Measurements from ENCODE around the gene PPFIBP1.
"Not testable (repeated sequence)": the region's sequence is repeated elsewhere in the genome, so short reads cannot be mapped to it uniquely, and the experiment has no call there.

Gene PPFIBP1

DNA sequence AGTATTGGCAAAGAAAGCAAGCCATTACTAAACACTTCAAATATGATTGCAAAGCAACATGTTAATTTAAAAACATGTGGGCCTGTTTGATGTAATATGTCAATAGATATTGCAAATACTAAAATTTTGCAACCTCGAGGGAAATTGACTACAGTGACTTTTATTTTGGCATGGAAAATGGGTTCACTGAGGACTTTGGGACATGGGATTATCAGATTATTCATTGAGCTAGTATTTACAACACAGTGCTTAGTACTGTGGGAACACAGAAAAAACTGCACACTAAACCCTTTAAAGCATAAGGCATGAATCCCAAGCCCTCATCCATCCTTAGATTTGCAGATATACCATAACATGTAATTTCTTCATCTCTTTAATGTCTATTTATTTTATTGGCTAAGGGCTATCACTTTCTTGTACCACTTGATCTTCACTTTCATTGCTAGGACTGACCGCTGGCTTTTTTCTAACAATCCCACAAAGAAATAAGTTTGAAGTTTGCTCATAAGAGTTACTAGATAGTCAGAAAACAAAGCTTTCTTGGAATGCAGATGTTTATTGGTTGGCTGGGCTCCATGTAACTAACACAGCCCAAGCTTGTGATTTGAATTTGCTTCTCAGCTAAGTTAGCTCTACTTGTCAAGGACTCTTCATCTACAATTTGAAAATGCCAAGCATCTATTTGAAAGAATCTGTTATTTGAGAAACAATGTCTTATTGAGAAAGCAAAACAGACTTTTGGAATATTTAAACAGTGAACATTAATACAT is 48.7 kb downstream of the PPFIBP1 start:
- H3K9ac ChIP-seq (ENCODE audit: low read depth, low read length), result no peak overlapping the region
- no peak overlapping the region for H3K27ac ChIP-seq (ENCODE audit: low read depth, low read length)
- H3K4me3 ChIP-seq (ENCODE audit: low read depth, low read length), result no peak overlapping the region
- no peaks in the 10 kb centered on the region for H3K27me3 ChIP-seq (ENCODE audit: control insufficient read depth, insufficient read depth, low read length)
- peaks cover 4% of the 10 kb centered on the region; the same call in 1 of the 2 replicates for H3K4me1 ChIP-seq (ENCODE audit: control insufficient read depth, insufficient read depth, low read length)
- no peaks in the 10 kb centered on the region for H3K9me3 ChIP-seq (ENCODE audit: control insufficient read depth, insufficient read depth, low read length)
- no peaks in the 10 kb centered on the region for H3K36me3 ChIP-seq (ENCODE audit: control insufficient read depth, insufficient read depth, low read length)

DNA sequence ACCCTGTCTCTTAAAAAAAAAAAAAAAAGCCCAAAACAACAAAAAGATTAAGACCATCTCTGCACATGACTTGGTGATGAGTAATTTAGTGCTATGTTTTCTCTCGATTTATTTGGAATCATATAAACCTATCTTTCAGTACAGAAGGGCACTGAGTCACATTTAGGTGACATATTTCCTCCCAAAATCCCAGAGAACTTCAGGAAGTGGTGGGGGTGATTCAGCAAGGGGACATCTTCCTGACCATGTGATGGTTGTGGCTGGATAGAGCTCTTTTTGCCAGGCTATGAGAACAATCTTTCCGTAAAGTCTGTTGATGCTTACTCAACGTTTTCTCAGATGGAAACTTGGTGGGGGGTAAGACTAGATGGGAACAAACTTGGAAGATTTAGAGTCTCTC is 50.0 kb downstream of the PPFIBP1 start:
- Histone ChIP-seq H3K9ac (ENCODE audit: low read depth, low read length) (no peak overlapping the region), H3K27ac (ENCODE audit: low read depth, low read length) (no peak overlapping the region), H3K4me1 (ENCODE audit: control insufficient read depth, insufficient read depth, low read length) (peaks cover under 1% of the 10 kb centered on the region; the same call in 1 of the 2 replicates), H3K36me3 (ENCODE audit: control insufficient read depth, insufficient read depth, low read length) (peaks cover 2% of the 10 kb centered on the region; the same call in 1 of the 2 replicates), H3K27me3 (ENCODE audit: control insufficient read depth, insufficient read depth, low read length) (no peaks in the 10 kb centered on the region), H3K9me3 (ENCODE audit: control insufficient read depth, insufficient read depth, low read length) (no peaks in the 10 kb centered on the region), H3K4me3 (ENCODE audit: low read depth, low read length) (no peak overlapping the region)

DNA sequence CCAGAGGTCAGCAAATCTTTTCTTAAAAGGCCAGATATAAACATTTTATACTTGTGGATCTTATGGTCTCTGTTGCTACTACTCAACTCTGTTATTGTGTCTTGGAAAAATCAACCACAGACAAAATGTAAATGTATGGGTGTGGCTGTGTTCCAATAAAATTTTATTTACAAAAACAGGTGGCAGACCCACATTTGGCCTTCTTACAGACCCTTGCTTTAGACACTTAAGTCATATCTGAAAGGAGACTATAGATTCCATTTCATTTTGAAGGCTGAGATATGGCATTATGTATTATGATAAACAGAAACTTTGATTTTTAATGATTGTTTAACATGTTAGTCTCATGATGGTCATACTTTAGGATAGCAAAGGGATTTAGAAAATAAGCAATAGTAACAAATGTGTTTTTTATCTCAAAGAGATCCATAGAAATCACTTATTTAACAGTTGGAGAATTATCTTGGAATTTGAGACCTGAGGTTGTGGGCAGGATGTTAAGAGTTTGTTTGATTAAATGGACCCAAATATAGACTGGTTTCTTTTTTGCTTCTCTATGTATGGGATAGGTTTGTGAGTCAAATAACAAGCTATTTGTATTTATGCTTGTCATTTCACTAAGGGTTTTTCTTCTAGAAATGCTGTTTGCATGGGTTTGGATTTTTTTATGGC is 51.2 kb downstream of the PPFIBP1 start:
- Histone ChIP-seq H3K4me3 (ENCODE audit: low read depth, low read length) (no peak overlapping the region), H3K36me3 (ENCODE audit: control insufficient read depth, insufficient read depth, low read length) (peaks cover 7% of the 10 kb centered on the region; the same call in 1 of the 2 replicates), H3K4me1 (ENCODE audit: control insufficient read depth, insufficient read depth, low read length) (no peaks in the 10 kb centered on the region), H3K27ac (ENCODE audit: low read depth, low read length) (no peak overlapping the region), H3K9me3 (ENCODE audit: control insufficient read depth, insufficient read depth, low read length) (no peaks in the 10 kb centered on the region), H3K9ac (ENCODE audit: low read depth, low read length) (no peak overlapping the region), H3K27me3 (ENCODE audit: control insufficient read depth, insufficient read depth, low read length) (no peaks in the 10 kb centered on the region)

- H3K4me3 ChIP-seq (ENCODE audit: low read depth, low read length), result no peak overlapping the region
- H3K27ac ChIP-seq (ENCODE audit: low read depth, low read length), result no peak overlapping the region
- H3K4me1 ChIP-seq (ENCODE audit: control insufficient read depth, insufficient read depth, low read length), result no peaks in the 10 kb centered on the region
- no peak overlapping the region for H3K9ac ChIP-seq (ENCODE audit: low read depth, low read length)
- H3K27me3 ChIP-seq (ENCODE audit: control insufficient read depth, insufficient read depth, low read length), result no peaks in the 10 kb centered on the region
- H3K36me3 ChIP-seq (ENCODE audit: control insufficient read depth, insufficient read depth, low read length), result peaks cover 7% of the 10 kb centered on the region; the same call in 1 of the 2 replicates
- no peaks in the 10 kb centered on the region for H3K9me3 ChIP-seq (ENCODE audit: control insufficient read depth, insufficient read depth, low read length)
Observed at GRCh38 chr12:27575762-27576118, 51.7 kb downstream of the PPFIBP1 start.

- H3K4me3 ChIP-seq (ENCODE audit: low read depth, low read length), result no peak overlapping the region
- no peak overlapping the region for H3K27ac ChIP-seq (ENCODE audit: low read depth, low read length)
- H3K36me3 ChIP-seq (ENCODE audit: control insufficient read depth, insufficient read depth, low read length), result peaks cover 7% of the 10 kb centered on the region; the same call in 1 of the 2 replicates
- no peaks in the 10 kb centered on the region for H3K4me1 ChIP-seq (ENCODE audit: control insufficient read depth, insufficient read depth, low read length)
- no peaks in the 10 kb centered on the region for H3K27me3 ChIP-seq (ENCODE audit: control insufficient read depth, insufficient read depth, low read length)
- no peak overlapping the region for H3K9ac ChIP-seq (ENCODE audit: low read depth, low read length)
- H3K9me3 ChIP-seq (ENCODE audit: control insufficient read depth, insufficient read depth, low read length), result no peaks in the 10 kb centered on the region
Observed at GRCh38 chr12:27576667-27577347, 52.8 kb downstream of the PPFIBP1 start.

- Histone ChIP-seq H3K4me3 (ENCODE audit: low read depth, low read length) (no peak overlapping the region), H3K27ac (ENCODE audit: low read depth, low read length) (no peak overlapping the region), H3K27me3 (ENCODE audit: control insufficient read depth, insufficient read depth, low read length) (no peaks in the 10 kb centered on the region), H3K36me3 (ENCODE audit: control insufficient read depth, insufficient read depth, low read length) (peaks cover 7% of the 10 kb centered on the region; the same call in 1 of the 2 replicates), H3K9me3 (ENCODE audit: control insufficient read depth, insufficient read depth, low read length) (no peaks in the 10 kb centered on the region), H3K9ac (ENCODE audit: low read depth, low read length) (no peak overlapping the region), H3K4me1 (ENCODE audit: control insufficient read depth, insufficient read depth, low read length) (no peaks in the 10 kb centered on the region)
Observed at GRCh38 chr12:27577688-27578087, 53.7 kb downstream of the PPFIBP1 start.

- no peak overlapping the region for H3K9ac ChIP-seq (ENCODE audit: low read depth, low read length)
- H3K4me3 ChIP-seq (ENCODE audit: low read depth, low read length), result no peak overlapping the region
- H3K4me1 ChIP-seq (ENCODE audit: control insufficient read depth, insufficient read depth, low read length), result no peaks in the 10 kb centered on the region
- peaks cover 7% of the 10 kb centered on the region; the same call in 1 of the 2 replicates for H3K36me3 ChIP-seq (ENCODE audit: control insufficient read depth, insufficient read depth, low read length)
- H3K27me3 ChIP-seq (ENCODE audit: control insufficient read depth, insufficient read depth, low read length), result no peaks in the 10 kb centered on the region
- H3K27ac ChIP-seq (ENCODE audit: low read depth, low read length), result no peak overlapping the region
- no peaks in the 10 kb centered on the region for H3K9me3 ChIP-seq (ENCODE audit: control insufficient read depth, insufficient read depth, low read length)
Observed at GRCh38 chr12:27578689-27579372, 54.8 kb downstream of the PPFIBP1 start.

GRCh38 chr12:27580561-27581330 is 56.7 kb downstream of the PPFIBP1 start:
- Histone ChIP-seq H3K9me3 (ENCODE audit: control insufficient read depth, insufficient read depth, low read length) (no peaks in the 10 kb centered on the region), H3K36me3 (ENCODE audit: control insufficient read depth, insufficient read depth, low read length) (peaks cover 7% of the 10 kb centered on the region; the same call in 1 of the 2 replicates), H3K27me3 (ENCODE audit: control insufficient read depth, insufficient read depth, low read length) (no peaks in the 10 kb centered on the region), H3K4me3 (ENCODE audit: low read depth, low read length) (no peak overlapping the region), H3K4me1 (ENCODE audit: control insufficient read depth, insufficient read depth, low read length) (no peaks in the 10 kb centered on the region), H3K27ac (ENCODE audit: low read depth, low read length) (no peak overlapping the region), H3K9ac (ENCODE audit: low read depth, low read length) (no peak overlapping the region)

- not testable (repeated sequence) for H3K4me1 ChIP-seq (ENCODE audit: control insufficient read depth, insufficient read depth, low read length); H3K9ac ChIP-seq (ENCODE audit: low read depth, low read length); H3K27me3 ChIP-seq (ENCODE audit: control insufficient read depth, insufficient read depth, low read length); H3K36me3 ChIP-seq (ENCODE audit: control insufficient read depth, insufficient read depth, low read length); H3K4me3 ChIP-seq (ENCODE audit: low read depth, low read length); H3K27ac ChIP-seq (ENCODE audit: low read depth, low read length); H3K9me3 ChIP-seq (ENCODE audit: control insufficient read depth, insufficient read depth, low read length)
Observed at GRCh38 chr12:27581331-27581671, 57.3 kb downstream of the PPFIBP1 start.

DNA sequence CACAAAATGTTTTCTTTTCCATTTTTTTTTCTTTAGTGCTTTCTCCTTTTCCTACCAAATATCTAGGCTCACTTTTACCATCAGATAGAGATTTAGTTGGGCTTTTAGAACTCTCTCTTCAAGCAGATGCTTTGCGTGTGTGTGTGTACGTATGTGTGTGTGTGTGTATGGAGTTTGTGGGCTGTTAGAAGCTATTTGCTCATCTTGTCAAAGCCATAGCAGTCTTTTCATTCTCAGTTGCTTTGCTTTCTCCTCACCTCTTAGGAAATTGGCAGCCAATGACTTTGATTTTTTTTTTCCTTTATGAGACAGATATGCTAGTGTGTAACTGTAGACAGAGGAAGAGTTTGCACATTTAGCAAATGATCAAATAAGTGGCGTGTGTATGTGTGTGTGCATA is 57.8 kb downstream of the PPFIBP1 start:
- not testable (repeated sequence) for H3K4me3 ChIP-seq (ENCODE audit: low read depth, low read length); H3K36me3 ChIP-seq (ENCODE audit: control insufficient read depth, insufficient read depth, low read length); H3K9me3 ChIP-seq (ENCODE audit: control insufficient read depth, insufficient read depth, low read length); H3K27me3 ChIP-seq (ENCODE audit: control insufficient read depth, insufficient read depth, low read length); H3K27ac ChIP-seq (ENCODE audit: low read depth, low read length); H3K4me1 ChIP-seq (ENCODE audit: control insufficient read depth, insufficient read depth, low read length); H3K9ac ChIP-seq (ENCODE audit: low read depth, low read length)

All from HUES48 (cell line).